HG03565 (cell line): ENCODE data around the gene OXT.
"Not testable (repeated sequence)": the region's sequence is repeated elsewhere in the genome, so short reads cannot be mapped to it uniquely, and the experiment has no call there.

Experiments
- ATAC-seq: cut with Tn5 transposase; IDR thresholded peaks from one replicate; pipeline ENCODE4 v1.9.1; 2021; ENCODE audit warnings: mild to moderate bottlenecking, moderate library complexity; ENCODE audit not compliant: unreplicated experiment

Gene OXT

DNA sequence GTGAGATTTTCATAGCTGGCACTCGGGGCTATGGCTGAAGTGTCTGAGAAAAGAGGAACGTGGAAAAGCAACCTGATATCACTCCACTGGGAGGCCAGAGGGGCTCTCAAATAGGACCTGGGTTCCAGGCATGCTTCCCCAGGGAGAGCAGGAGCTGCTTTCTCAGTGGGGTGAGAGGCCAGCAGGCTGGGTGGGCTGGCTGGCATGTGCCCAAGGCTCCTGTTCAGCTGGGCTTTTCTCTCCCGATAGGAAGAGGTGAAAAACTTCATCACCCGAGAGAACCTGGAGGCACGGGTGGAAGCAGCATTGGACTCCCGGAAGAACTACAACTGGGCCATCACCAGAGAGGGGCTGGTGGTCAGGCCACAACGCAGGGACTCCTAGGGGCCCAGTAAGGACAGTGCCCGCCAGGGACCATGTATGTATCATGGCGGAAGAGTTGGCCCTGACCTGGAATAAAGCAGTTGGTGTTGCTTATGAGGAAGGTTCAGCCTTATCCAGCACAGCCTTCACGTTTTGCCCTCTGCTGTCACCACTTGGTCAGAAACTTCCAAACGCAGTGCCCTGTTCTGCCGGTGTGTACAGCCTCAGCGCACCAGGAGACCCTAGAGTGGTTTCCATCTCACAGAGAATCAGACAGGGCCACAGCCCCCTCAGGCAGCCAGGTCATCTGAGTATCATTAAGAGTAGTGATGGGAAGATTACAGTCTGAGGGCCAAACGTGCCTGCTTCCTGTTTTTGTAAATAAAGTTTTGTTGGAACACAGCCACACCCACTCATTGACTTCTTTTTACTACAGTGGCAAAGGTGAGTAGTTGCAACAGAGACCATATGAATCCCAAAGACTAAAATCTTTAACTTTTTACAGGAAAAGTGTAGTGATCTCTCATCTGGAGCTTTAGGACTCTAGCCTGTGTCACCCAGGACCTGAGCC lies 23.7 kb upstream of the OXT start:
- ATAC-seq, result no peak

DNA sequence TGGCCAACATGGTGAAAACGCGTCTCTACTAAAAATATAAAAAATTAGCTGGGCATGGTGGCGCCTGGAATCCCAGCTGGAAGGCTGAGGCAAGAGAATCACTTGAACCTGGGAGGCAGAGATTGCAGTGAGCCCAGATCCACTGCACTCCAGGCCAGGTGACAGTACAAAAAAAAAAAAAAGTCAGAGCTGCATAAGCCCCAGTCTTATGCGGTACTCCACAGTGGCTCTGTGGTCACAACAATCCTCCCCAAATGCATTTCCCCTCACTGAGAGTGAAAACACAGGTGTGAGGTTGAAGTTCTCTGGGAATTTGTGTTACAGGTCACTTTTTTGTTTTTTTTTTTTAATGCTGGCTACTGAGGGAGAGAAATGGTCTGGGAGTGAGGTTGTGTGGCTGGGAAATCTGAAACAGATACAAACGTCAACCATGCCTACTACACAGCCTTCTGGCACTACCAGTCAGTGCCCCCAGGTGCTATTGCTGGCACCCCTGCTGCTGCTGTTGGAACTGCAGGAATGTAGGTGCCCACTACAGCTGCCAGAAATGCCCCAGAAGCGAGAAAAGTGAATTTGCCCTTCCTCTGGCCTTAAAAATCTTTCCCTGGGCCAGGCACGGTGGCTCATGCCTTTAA lies 19.9 kb upstream of the OXT start:
- ATAC-seq, result no peak

DNA sequence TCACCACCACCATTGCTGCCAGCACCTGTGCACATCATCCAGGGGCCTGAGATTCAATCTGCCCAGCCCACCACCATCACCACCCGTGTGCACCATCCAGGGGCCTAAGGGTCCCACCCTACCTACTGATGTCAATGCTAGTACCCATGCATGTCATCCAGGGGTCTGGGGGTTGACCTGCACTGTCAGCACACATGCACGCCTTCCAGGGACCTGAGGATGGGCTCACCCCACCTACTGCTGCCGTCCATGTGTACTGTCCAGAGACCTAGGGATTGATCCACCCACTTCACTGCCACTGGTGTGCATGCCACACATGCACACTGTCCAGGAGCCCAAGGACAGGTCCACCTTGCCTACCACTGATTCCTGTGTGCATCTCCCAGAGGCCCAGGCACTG lies 11.9 kb upstream of the OXT start:
- no peak for ATAC-seq

DNA sequence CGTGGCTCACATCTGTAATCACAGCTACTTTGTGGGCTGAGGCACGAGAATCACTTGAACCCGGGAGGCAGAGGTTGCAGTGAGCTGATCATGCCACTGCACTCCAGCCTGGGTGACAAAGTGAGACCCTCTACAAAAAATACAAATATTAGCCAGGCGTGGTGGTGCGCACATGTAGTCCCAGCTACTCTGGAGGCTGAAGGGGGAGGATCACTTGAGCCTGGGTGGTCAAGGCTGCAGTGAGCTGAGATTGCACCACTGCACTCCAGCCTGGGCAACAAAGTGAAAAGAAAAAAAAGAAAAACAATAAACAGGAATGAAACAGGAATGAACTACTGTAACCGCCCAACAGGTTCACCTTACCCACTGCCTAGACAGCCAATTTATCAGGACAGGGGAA lies 7.3 kb upstream of the OXT start:
- ATAC-seq, result not testable (repeated sequence)

DNA sequence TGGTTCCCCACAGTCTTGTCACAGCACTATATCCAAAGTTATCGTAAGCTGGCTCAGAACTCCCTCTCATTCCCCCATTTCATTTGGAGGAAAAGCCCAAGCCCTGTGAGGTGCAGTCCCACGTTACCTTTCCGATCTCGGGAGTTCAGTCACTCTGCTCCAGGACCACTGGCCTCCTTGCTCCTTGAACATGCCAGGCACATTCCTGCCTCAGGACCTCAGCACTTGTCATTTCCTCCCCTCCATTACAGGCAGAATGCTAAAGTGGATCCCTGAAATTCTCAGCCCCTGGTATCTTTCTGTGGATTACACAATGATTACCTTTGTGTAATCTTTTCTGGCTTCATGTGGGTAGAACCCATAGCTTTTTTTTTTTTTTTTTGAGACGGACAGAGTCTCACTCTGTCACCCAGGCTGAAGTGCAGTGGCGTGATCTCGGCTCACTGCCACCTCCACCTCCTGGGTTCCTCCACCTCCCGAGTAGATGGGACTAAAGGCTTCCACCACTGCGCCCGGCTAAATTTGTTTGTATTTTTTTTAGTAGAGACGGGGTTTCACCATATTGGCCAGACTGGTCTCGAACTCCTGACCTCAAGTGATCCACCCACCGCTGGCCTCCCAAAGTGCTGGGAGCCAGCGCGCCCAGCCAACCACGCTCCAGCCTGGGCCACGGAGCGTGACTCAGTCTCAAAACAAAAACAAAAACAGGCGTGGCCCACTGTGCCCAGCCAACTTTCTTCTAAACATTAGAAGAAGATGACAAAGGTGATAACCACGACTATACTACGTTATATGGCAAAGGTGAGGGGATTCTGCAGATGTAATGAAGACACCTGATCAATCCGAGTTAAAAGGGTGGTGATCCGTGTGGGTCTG lies 4.0 kb upstream of the OXT start:
- ATAC-seq, result no peak

DNA sequence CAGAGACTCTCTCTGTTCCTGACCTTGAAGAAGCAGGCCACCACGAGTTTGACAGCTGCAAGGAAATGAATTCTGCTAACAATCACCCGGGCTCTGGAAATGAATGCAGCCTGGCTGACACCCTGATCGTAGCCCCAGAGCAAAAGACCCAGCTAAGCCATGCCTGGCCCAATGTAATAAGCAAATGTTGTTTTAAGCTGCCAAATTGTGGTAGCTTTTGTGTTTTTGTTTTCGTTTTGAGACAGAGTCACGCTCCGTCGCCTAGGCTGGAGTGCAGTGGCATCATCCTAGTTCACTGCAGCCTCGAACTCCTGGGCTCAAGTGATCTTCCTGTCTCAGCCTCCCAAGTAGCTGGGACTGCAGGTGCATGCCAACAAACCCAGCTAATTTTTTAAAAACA lies 3.3 kb upstream of the OXT start:
- no peak for ATAC-seq

DNA sequence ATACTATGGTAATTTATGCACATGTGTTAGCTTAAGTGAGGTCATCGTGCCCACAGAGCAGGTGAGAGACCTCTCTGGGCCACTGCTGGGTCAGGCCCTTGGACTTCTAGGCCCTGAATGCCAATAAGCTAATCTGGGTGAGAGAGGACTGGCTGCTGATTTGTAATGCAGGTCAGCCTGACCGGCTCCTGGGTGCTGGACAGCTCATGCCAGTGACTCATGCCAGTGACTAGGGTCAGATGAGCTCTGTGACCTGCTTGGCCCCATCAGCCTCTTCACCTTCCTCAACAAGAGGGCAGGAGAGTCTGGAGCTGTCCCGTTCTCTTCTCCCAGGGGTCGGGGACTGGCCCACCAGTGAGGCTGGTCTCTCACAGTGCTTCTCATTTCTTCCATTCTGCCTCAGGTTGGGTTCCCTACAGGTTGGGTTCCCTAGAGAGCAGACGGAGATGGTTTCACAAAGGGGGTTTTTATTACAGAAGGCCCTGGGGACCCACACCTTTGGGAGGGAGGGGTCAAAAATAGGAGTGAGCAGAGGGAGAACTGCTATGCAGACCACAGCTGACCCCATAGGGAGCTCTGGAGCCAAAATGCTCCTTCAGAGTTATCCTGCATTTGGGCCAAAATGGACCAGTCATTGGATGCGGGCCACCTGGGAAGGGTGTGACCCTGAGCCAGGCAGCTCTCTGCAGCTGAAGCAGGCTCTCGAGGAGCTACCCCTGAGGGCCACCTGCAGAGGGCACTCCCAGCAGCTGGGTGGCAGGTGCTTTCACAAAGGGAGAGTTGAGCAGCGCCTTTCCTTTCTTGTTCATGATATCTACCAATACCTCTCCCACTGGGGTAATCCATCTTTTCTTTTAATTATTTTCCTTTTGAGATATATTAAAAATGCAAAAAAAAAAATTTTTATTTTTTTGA lies 2.2 kb upstream of the OXT start:
- ATAC-seq, result no peak

DNA sequence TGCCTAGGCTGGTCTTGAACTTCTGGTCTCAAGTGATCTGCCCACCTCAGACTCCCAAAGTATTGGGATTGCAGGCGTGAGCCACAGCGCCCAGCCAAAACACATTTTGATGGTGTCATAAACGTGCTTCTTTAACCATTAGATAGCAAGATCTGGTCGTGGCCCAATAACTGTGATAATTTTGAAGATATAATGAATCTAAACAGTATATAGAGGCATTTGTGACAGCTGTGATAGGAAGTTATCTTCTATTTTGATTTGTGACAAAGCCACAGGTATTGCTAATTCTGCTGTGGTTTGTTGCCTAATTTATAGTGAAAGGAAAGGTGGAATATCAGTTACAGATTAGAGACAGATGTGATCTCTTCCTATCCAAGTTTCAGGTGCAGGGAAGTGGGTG lies 695 bp upstream of the OXT start:
- ATAC-seq, result no peak

DNA sequence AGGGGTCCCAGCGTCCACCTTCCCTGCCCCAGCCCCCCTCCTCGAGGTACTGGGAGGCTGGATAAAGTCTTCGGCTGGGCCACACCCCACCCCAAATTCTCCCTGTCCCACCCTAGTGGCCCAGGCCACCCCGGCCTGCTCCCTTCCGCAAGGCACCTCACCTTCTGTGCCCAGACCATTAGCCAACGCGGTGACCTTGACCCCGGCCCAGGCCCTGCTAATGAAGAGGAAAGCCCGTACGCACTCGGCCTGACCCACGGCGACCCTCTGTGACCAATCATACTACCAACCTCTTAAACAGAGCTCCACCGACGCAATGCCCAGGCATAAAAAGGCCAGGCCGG lies 182 bp upstream of the OXT start:
- no peak for ATAC-seq

DNA sequence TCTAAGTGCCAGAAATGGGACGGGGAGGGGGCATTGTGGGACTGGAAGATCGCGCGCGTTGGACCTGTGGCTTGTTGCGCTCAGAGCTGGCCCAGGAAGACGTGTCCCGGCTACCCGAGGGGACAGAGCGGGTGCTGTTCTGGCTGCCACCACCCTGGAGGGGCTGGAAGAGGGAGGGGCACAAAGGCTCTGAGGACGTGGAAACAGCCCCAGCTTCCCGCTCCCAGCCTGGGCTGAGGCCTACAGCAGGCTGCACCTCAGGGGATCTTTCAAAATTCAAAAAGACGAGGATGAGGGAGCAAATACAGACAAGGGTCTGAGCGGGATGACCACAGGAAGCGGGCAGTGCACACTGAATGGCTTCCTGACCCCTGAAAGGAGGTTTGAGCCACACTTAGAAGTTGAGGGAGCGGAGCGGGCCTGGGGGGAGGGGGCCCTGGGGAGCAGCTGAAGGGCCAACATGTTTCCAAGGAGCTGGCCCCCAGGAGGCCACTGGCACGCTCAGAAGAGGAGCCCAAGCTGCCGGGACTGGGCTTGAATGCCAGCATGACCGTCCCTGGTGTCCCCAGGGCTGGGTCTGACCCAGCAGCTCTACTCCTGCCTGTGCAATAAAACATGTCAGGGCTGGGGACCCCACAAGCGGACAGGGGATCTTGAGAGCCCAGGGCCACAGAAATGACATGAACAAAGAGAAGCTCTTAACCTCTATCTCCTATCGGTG lies 1.3 kb downstream of the OXT start:
- no peak for ATAC-seq

DNA sequence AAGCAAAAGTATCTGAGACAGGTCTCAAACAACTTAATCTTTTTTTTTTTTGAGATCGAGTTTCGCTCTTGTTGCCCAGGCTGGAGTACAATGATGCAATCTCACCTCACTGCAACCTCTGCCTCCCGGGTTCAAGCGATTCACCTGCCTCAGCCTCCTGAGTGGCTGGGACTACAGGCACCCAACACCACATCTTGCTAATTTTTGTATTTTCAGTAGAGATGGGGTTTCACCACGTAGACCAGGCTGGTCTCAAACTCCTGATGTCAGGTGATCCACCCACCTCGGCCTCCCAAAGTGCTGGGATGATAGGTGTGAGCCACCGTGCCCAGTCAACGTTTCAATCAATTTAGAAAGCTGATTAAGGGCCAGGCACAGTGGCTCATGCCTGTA lies 1.8 kb downstream of the OXT start:
- ATAC-seq, result not testable (repeated sequence)

DNA sequence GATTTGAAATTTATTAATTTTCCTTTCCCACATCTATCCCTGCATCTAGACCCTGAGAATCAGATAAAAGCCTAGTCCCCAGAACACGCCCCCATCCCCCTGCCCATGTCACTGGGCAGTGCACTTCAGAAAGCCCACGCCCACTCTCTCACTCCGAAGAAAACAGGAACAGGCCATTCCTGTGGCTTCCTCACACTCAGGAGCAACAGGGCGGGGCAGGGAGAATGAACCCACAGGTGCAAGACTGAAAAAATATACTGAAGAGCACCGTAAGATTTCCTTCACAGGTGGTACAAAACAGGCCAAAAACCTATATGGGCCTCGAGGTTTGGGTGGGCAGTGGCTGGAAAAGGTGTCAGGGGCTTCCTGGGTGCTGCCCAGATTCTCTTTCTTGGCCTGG lies 3.4 kb downstream of the OXT start:
- ATAC-seq, result no peak

DNA sequence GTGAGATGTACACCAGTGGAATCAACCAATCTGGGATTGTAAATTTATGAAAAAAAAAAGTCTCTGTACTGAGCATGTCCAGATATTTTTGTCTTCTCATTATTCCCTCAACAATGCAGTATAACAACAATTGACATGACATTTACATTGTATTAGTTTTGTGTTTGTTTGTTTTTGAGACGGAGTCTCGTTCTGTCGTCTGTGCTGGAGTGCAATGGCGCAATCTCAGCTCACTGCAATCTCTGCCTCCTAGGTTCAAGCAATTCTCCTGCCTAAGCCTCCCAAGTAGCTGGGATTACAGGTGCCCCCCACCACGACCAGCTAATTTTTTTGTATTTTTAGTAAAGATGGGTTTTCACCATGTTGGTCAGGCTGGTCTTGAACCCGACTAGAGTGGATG lies 3.9 kb downstream of the OXT start:
- not testable (repeated sequence) for ATAC-seq

DNA sequence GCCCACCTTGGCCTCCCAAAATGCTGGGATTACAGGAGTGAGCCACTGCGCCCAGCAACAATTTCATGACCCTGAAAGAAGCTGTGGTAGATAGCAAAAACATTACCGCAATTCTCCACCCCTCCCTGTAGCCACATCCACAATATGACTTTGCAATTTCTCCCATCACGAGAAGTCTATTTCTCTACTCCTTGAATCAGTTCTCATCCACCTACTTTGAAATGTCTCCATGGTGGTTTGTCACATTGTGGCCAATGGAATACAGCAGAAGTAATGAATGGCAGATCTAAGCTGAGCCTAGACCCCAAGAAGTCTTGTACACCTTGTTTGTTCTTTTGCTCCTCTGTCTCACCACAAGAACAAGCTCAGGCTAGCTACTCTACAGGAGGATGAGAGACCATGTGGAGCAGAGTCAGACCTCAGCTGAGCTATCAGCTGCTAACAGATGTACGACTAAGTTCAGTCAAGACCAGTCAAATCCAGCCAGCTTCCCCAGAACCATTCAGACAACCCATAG lies 6.3 kb downstream of the OXT start:
- no peak for ATAC-seq

DNA sequence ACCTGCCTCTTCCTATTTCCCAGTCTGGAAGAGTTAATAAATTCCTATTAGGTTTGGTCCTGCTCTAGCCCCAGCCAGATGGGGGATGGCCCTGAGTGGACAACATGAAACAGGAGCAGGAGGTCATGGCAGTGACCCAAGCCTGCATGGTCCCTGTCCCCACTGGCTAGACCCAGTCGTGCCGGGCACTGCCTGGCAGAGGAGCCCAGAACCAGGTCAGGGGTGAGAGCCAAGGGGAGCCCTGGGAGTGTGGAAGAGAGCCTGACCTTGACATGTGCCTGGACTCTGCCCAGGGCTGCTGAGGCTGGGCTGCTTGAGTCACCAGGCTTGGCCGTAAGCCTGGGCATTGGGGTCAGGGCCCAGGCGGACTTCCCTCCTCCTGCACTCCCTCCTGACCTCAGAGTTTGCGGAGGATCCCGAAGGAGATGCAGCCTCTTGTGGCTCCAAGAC lies 9.5 kb downstream of the OXT start:
- no peak for ATAC-seq

DNA sequence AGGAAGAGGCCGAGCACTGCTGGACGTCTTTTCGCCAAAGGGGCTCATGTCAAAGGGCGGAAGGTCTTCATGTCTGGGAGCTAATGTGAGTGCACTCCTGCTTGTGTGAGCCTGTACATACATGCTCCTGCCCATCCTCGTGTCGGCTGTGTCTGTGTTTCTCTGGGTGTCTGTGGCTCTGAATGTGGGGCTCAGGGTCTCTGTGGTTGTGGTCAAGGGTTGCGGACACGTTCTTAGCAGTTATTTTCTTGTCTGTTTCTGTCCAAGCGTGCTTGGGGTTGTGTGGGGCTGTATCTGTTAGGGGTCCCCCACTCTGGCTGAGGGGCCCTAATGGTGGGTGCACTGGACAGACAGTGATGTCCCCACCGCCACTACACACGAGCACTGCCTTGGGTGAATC lies 10.2 kb downstream of the OXT start:
- ATAC-seq, result no peak

DNA sequence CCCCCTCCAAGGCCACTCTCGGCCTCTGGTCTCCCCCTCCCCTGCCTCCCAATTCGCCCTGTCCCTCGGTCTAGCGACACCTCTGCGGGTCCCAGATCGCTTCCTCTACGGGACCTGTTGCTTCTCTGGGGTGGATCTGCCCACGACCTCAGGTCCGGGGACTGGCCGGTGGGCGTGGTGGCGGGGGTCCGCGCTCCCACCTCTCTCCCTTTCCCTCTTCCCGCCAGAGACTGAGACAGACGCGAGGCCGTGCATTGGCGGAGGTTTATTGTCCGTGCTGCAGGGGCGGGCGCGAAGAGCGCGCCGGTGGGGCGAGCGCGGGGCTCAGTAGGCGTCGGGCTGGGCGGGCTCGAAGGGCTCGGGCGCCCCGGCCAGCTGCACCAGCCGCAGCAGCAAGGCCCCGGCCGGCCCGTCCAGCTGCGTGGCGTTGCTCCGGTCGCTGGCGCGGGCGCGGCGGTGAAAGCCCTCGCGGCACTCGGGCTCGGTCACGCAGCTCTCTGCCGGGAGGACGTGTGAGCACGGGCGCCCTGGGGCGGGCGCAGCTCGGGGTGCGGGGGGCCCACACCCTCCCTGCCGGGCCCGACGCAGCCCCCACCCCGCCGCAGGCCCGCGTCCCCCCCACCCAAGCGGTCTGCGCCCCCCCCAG lies 11.0 kb downstream of the OXT start:
- no peak for ATAC-seq

DNA sequence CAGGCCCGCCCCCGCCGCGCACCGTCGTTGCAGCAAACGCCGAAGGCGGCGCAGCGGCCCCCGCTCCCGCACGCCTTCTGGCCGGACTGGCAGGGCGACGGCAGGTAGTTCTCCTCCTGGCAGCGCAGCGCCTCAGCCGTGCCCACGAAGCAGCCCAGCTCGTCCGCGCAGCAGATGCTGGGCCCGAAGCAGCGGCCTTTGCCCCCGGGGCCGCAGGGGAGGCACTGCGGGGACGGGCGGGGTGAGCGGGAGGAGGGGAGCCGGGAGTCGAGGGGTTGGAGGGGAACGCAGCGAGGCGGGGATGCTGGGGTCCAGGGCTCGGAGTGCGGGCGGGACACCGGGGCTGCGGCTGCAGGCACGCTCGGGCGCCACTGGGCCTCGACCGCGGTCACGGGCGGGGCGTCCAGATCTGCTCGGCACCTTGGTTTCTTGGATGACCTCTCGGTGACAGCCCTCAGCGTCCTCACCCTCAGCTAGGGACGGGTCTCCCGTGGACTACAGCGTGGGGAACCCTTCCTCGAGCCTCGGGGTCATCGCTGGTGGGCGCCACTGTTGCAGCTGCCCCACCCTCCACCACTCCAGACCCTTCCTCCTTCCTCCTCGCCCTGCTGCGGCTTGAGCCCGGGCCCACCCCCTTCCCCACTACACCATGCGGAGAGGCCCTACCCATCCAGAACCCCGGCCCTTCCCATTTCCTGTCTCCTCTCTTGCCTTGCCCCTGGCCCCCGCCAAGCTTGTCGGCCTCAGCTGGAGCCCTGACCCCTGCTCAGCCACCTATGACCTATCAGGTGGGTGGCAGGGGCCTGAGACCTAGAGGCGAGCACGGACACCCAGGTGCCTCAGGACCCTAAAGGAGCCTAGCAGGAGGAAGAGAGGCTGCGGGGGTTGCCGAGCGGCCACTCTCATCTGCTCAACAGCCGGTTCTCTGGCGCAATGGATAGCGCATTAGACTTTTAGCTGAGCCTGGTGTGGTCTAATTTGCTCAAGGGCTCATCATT lies 11.8 kb downstream of the OXT start:
- ATAC-seq, result no peak
